Heart left ventricle (tissue), 13 donors: ENCODE data around the gene LHCGR.

Experiments used
- POLR2A ChIP-seq, 2 donors: fragments of 450-650 bp; IDR thresholded peaks; one replicate each; pipeline ENCODE4 v1.6.1; 2017; ENCODE audit warnings: antibody characterized with exemption in 2 of 2, mild to moderate bottlenecking in 2 of 2, moderate library complexity in 2 of 2
- TF ChIP-seq, protein P1 (sequence below), 12 donors: fragments of 200-600 bp; sonication (generic) in 4 of 12; IDR thresholded peaks; one replicate each; pipeline versions ENCODE4 v1.5.0 to v1.8.0; 2018 to 2022; ENCODE audit warnings: antibody characterized with exemption in 12 of 12, mild to moderate bottlenecking in 5 of 12
- donor health status: ischemic (EF 13 %, LVEDD 7.1; RV severe dilation, severe dysfunction).
- donor health status: DM: no; HTN: yes; CAD: no.
- donor health status: DM: no; HTN: no; CAD: no.
- donor health status: ischemic (EF 25% LVEDD 6.9; RV normal size, moderate dysfunction).
- donor health status: ischemic (EF 25% LVEDD 5.7; RV mildly dilated, moderate dysfunction).
- donor health status: ischemic (EF 35%, LVEDD 5.7; RV mildly dilated, moderate dysfunction).
- donor health status: nonischemic (EF 11% LVEDD 7.7; RV severe dilation, severe dysfunction).
- donor health status: DM: yes; HTN: yes; CAD: no.
- donor health status: PGD.
- donor health status: ischemic (EF 29% LVEDD 5.4; RV normal size, mild dysfunction).
- donor health status: nonischemic (EF 23%, LVEDD 6.1; RV moderate dilation, normal function).

DNA sequence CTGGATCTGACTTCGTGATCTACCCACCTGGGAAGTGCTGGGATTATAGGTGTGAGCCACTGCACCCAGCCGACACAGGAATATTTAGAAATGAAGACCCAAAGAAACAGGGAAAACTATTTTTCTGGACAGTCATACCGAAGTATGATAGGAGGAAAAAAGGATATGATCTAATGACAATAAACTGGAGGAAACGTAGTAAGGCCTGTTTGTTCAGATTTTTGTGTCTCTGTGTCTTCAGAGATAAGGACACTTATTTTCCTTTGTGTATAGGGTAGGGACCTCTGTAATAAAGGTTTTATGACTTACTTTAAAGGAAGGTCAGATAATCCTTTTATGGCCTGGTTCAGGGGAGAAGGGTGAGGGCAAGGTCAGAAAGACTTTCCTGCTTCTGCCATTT lies 81.9 kb downstream of the LHCGR start:
- TF ChIP-seq POLR2A (IDR thresholded peaks at IDR 0.05), result no peak
- TF ChIP-seq, protein P1, sequence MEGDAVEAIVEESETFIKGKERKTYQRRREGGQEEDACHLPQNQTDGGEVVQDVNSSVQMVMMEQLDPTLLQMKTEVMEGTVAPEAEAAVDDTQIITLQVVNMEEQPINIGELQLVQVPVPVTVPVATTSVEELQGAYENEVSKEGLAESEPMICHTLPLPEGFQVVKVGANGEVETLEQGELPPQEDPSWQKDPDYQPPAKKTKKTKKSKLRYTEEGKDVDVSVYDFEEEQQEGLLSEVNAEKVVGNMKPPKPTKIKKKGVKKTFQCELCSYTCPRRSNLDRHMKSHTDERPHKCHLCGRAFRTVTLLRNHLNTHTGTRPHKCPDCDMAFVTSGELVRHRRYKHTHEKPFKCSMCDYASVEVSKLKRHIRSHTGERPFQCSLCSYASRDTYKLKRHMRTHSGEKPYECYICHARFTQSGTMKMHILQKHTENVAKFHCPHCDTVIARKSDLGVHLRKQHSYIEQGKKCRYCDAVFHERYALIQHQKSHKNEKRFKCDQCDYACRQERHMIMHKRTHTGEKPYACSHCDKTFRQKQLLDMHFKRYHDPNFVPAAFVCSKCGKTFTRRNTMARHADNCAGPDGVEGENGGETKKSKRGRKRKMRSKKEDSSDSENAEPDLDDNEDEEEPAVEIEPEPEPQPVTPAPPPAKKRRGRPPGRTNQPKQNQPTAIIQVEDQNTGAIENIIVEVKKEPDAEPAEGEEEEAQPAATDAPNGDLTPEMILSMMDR (IDR thresholded peaks at IDR 0.05), result no peak
